Central memory CD4-positive, alpha-beta T cell (primary cell): ENCODE measurements around the gene TMEM132D.
"Not testable (repeated sequence)": the region's sequence is repeated elsewhere in the genome, so short reads cannot be mapped to it uniquely, and the experiment has no call there.

Experiments used
- DNase-seq: peaks from one replicate; pipeline ENCODE4 v3.0.0; 2022
- total RNA-seq, 3 experiments: gene quantifications; one replicate each; lab custom pipeline; 2026; lab: John Stamatoyannopoulos, UW

TMEM132D gene
- 0 reads per million in 3 experiments for total RNA-seq

- no peak for DNase-seq
Measured at GRCh38 chr12:129903956-129904829, at the start of gene TMEM132D. TMEM132D (minus strand) TSS chr12:129904025.

GRCh38 chr12:129949651-129950050, 45.8 kb upstream of the TMEM132D start:
- no peak for DNase-seq

- no peak for DNase-seq
Measured at GRCh38 chr12:129941618-129942017, 37.8 kb upstream of the TMEM132D start.

- no peak for DNase-seq
Measured at GRCh38 chr12:129938089-129938488, 34.3 kb upstream of the TMEM132D start.

DNA sequence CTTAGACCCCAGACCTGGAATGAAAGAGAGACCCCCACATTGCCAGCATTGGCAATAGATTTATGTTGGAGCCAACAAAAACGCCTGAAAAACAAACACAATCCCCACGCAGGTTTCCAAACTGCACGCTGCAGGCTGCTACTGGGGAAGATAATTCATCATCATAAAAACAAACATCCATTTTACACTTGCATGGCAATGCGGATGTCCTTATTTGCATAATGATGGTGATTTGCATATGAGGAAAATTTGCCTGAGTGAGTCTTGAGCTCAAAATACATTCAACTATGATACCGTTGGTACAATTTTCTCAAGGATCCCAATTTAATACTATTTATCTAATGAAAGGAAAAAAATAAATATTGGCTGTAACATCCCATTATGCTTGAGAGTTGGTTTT, 33.6 kb upstream of the TMEM132D start:
- no peak for DNase-seq

GRCh38 chr12:129928643-129929042, 24.8 kb upstream of the TMEM132D start:
- DNase-seq: no peak

DNA sequence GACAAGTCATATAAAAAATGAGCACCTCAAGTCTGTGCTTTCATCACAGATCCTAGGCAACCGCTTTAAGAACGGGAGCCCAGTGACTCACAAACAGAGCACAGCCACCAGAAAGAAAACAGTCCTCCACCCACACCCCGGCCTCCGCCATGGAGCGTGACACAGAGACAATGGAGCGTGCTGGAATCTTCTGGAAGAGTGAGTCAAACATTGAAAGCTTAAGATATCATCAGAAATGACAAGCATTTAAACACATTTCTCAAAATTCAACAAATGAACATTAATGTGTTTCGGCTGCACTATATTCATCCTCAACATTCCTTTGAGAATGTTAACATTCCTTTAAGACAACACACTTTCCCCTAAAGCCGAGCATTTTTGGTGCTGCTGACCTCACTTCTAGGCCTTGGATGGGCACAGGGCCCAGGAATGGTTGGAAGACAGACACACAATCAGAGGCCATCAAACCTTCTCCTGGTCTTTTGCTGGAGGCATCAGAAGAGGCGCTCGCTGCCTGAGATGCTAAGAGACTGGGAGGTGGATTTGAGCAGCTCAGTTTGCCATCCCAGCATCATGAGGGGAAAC, 23.6 kb upstream of the TMEM132D start:
- no peak for DNase-seq

GRCh38 chr12:129911428-129912049, 7.7 kb upstream of the TMEM132D start:
- no peak for DNase-seq

- DNase-seq: no peak
Measured at GRCh38 chr12:129909051-129910020, 5.5 kb upstream of the TMEM132D start.

GRCh38 chr12:129903092-129903945, 506 bp downstream of the TMEM132D start:
- no peak for DNase-seq

- DNase-seq: no peak
Measured at GRCh38 chr12:129902371-129903091, 1.3 kb downstream of the TMEM132D start.

GRCh38 chr12:129901254-129901653, 2.6 kb downstream of the TMEM132D start:
- DNase-seq: no peak

DNA sequence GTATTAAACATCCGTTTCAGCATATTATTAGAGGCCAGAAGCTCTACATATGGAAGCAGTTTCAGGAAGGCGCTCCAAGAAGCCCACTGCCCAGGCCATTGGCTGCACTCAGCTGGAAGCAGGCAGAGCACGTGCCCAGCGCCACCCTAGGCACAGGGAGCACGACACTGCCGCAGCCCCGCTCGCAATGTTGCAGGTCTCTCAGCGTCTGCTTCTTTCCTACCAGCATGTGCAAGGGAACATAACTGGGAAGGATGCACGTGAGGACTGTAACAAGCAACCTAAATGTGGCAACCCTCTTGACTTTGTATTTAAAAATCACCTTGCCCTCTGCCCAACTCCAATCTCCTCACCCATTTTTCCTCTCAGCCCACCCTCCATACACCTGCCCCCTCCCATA, 3.5 kb downstream of the TMEM132D start:
- DNase-seq: no peak

GRCh38 chr12:129899045-129899444, 4.8 kb downstream of the TMEM132D start:
- not testable (repeated sequence) for DNase-seq

DNA sequence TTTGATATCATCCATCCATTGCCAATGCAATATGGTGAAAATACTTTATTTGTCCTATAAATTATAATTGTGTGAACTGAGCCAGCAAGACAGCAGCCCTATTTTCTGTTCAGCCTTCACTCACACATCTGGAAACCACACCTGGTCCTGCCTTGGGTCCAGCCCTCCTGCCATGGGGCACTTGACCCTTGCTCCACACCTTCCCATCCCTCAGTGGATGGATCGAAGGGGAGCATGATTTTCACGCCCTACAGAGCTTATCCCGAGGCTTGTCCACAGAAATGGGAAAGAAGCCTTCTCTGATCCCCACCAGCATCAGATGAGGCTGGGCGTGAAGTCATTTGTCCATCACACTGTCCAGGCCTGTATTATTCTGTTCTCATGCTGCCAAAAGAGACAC, 10.1 kb downstream of the TMEM132D start:
- DNase-seq: no peak

GRCh38 chr12:129887101-129887500, 16.7 kb downstream of the TMEM132D start:
- DNase-seq: no peak

DNA sequence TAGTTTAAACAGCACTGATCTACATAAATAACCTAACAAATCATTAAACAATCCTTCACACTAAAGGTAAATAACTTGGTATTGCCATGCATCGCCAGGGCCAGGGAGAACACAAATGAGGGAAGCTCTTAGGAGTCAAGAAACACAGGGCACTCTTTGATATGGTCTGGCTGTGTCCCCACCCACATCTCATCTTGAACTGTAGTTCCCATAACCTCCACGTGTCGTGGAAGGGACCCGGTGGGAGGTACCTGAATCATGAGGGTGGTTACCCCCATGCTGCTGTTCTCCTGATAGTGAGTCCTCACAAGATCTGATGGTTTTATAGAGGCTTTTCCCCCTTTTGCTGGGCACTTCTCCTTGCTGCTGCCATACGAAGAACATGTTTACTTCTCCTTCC, 17.3 kb downstream of the TMEM132D start:
- no peak for DNase-seq

- no peak for DNase-seq
Measured at GRCh38 chr12:129885287-129885686, 18.5 kb downstream of the TMEM132D start.

GRCh38 chr12:129877411-129877810, 26.4 kb downstream of the TMEM132D start:
- no peak for DNase-seq

DNA sequence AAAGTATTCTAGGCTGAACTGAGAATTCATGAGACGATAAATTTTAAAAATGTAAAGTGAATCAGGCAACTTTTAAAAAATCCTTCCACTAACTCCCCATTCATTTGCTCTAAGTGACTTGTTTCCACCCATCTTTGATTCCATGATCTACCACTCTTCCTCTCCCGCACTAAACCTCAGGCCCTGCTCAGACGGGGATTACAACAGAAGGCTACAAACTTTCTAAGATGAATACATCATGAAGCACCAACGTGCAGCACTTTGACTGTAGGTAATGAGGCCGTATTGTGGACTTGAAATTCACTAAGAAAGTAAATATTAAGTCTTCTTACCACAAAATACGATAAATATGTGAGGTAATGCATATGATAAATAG, 30.0 kb downstream of the TMEM132D start:
- DNase-seq: no peak
